Neural cell (in vitro differentiated cells): Measurements from ENCODE around the gene CFAP58. TPM values are rescaled to one million over a fixed set of nuclear protein-coding genes. Genes with fewer than 3 reads are reported as not detected.

Experiments used
- H2AFZ ChIP-seq: fragments of 200-600, 300-800 bp; sonication (generic), shearing (Covaris generic); 2 replicates; pipeline ENCODE4 v1.6.0; 2014; ENCODE audit warnings: low read depth, mild to moderate bottlenecking, antibody characterized with exemption, low read length, moderate library complexity
- H3F3A ChIP-seq: fragments of 200-600 bp; shearing (Covaris generic); 2 replicates; pipeline ENCODE4 v1.6.1; 2016; ENCODE audit warnings: mild to moderate bottlenecking, moderate library complexity, mixed read lengths, antibody characterized with exemption, low read length; ENCODE audit not compliant: insufficient read depth, poor library complexity, severe bottlenecking
- H3K27ac ChIP-seq: fragments of 200-600, 300-800 bp; sonication (generic), shearing (Covaris generic); 2 replicates; pipeline ENCODE4 v1.5.1; 2014; ENCODE audit warnings: mild to moderate bottlenecking, low read length, moderate library complexity
- H3K27me3 ChIP-seq: fragments of 300-800, 200-600 bp; sonication (generic), shearing (Covaris generic); 2 replicates; pipeline ENCODE4 v1.6.0; 2014; ENCODE audit warnings: mild to moderate bottlenecking, low read depth, low read length, moderate library complexity; ENCODE audit not compliant: insufficient read depth
- H3K36me3 ChIP-seq: fragments of 300-800, 200-600 bp; sonication (generic), shearing (Covaris generic); 2 replicates; pipeline ENCODE4 v1.5.1; 2014; ENCODE audit warnings: mild to moderate bottlenecking, antibody characterized with exemption, low read length, moderate library complexity; ENCODE audit not compliant: insufficient read depth
- H3K4me2 ChIP-seq: fragments of 300-800, 200-600 bp; sonication (generic), shearing (Covaris generic); 2 replicates; pipeline ENCODE4 v1.6.0; 2014; ENCODE audit warnings: mild to moderate bottlenecking, low read length
- H3K4me3 ChIP-seq: fragments of 300-800, 200-600 bp; sonication (generic), shearing (Covaris generic); 2 replicates; pipeline ENCODE4 v1.5.1; 2014; ENCODE audit warnings: mild to moderate bottlenecking, low read length, moderate library complexity
- H3K79me2 ChIP-seq: fragments of 200-600 bp; shearing (Covaris generic); replicated peaks from 2 replicates; pipeline ENCODE4 v1.6.0; 2014; ENCODE audit warnings: mild to moderate bottlenecking, low read length, moderate library complexity; ENCODE audit not compliant: insufficient read depth
- H3K9ac ChIP-seq: fragments of 300-800, 200-600 bp; sonication (generic), shearing (Covaris generic); 2 replicates; pipeline ENCODE4 v1.6.1; 2016; ENCODE audit warnings: mild to moderate bottlenecking, low read length, mixed read lengths
- H3K9me2 ChIP-seq: fragments of 200-600 bp; shearing (Covaris generic); 2 replicates; pipeline ENCODE4 v1.6.1; 2016; ENCODE audit warnings: mild to moderate bottlenecking, low read length, mixed read lengths; ENCODE audit not compliant: insufficient read depth
- H3K9me3 ChIP-seq: fragments of 200-600, 300-800 bp; sonication (generic), shearing (Covaris generic); 2 replicates; pipeline ENCODE4 v1.6.1; 2016; ENCODE audit warnings: mild to moderate bottlenecking, mixed run types, low read length, moderate library complexity, mixed read lengths
- H4K20me1 ChIP-seq: fragments of 200-600 bp; shearing (Covaris generic); 2 replicates; pipeline ENCODE4 v1.6.1; 2016; ENCODE audit warnings: mild to moderate bottlenecking, mixed run types; ENCODE audit not compliant: insufficient read depth
- EP300 ChIP-seq: fragments of 450-650 bp; conservative IDR thresholded peaks from 2 replicates; pipeline ENCODE4 v1.6.1; 2014; ENCODE audit warnings: antibody characterized with exemption, mild to moderate bottlenecking, moderate library complexity; ENCODE audit not compliant: poor library complexity, severe bottlenecking
- EZH2 ChIP-seq: fragments of 200-600, 300-800 bp; shearing (Covaris generic), sonication (generic); IDR thresholded peaks from 2 replicates; pipeline ENCODE4 v1.6.1; 2014; ENCODE audit warnings: antibody characterized with exemption, low read length, borderline replicate concordance, mild to moderate bottlenecking; ENCODE audit not compliant: insufficient read depth, poor library complexity, severe bottlenecking
- MXI1 ChIP-seq: fragments of 450-650 bp; conservative IDR thresholded peaks from 2 replicates; pipeline ENCODE4 v1.6.1; 2014; ENCODE audit warnings: antibody characterized with exemption, mild to moderate bottlenecking; ENCODE audit not compliant: poor library complexity, severe bottlenecking
- POLR2AphosphoS5 ChIP-seq: IDR thresholded peaks from 2 replicates; pipeline ENCODE4 v1.6.1; 2012
- RAD21 ChIP-seq: fragments of 450-650 bp; conservative IDR thresholded peaks from 2 replicates; pipeline ENCODE4 v1.6.1; 2014; ENCODE audit warnings: antibody characterized with exemption, mild to moderate bottlenecking, moderate library complexity
- SMC3 ChIP-seq: fragments of 450-650 bp; conservative IDR thresholded peaks from 2 replicates; pipeline ENCODE4 v1.6.1; 2014; ENCODE audit warnings: antibody characterized with exemption, mild to moderate bottlenecking, moderate library complexity; ENCODE audit not compliant: poor library complexity
- TAF1 ChIP-seq: IDR thresholded peaks from 2 replicates; pipeline ENCODE4 v1.6.1; 2012; ENCODE audit warnings: low read depth
- polyA plus RNA-seq: library from polyadenylated mRNA; depleted of rRNA; stranded (reverse); fragments of >200 nt; gene quantifications from 2 replicates; pipeline ENCODE4 v1.2.3, GENCODE V29; 2014
- TF ChIP-seq, protein P1 (sequence below): fragments of 450-650 bp; IDR thresholded peaks from 2 replicates; pipeline ENCODE4 v1.5.1; 2014; ENCODE audit warnings: antibody characterized with exemption, mild to moderate bottlenecking, moderate library complexity; ENCODE audit not compliant: poor library complexity, severe bottlenecking
- TF ChIP-seq, protein P2 (sequence below): IDR thresholded peaks from 2 replicates; pipeline ENCODE4 v1.6.1; 2012; ENCODE audit warnings: borderline replicate concordance

The CFAP58 gene
- polyA plus RNA-seq, 1 donor from 2014 or later: not detected

DNA sequence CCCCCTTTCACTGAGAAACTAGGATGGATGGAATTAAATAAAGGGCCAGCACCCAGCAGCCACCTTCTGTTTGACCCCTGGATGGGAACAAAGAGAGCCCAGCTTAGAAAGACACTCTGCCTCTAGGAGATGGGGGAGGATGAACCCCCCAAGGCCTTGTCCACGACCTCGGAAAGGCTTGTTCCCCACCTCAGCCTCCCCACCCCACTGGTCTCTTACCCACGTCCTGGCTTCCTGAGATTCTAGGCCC lies 25.1 kb upstream of the CFAP58 start:
- Histone ChIP-seq H3K9ac (peak overlapping the region; percentile 73), H3K9me2 (no peaks in the 10 kb centered on the region), H3K79me2 (peaks cover 19% of the 10 kb centered on the region), H2AFZ (peak overlapping the region; percentile 71), H3K27ac (peak overlapping the region; percentile 77), H3K27me3 (peaks cover 6% of the 10 kb centered on the region), H3F3A (no peaks in the 10 kb centered on the region), H4K20me1 (no peaks in the 10 kb centered on the region), H3K4me3 (peak overlapping the region; percentile 64), H3K36me3 (no peaks in the 10 kb centered on the region), H3K4me2 (peak overlapping the region; percentile 66), H3K9me3 (no peaks in the 10 kb centered on the region)
- TF ChIP-seq EP300: no peak
- no peak for TF ChIP-seq MXI1
- no peak for TF ChIP-seq POLR2AphosphoS5
- TF ChIP-seq, protein P1, sequence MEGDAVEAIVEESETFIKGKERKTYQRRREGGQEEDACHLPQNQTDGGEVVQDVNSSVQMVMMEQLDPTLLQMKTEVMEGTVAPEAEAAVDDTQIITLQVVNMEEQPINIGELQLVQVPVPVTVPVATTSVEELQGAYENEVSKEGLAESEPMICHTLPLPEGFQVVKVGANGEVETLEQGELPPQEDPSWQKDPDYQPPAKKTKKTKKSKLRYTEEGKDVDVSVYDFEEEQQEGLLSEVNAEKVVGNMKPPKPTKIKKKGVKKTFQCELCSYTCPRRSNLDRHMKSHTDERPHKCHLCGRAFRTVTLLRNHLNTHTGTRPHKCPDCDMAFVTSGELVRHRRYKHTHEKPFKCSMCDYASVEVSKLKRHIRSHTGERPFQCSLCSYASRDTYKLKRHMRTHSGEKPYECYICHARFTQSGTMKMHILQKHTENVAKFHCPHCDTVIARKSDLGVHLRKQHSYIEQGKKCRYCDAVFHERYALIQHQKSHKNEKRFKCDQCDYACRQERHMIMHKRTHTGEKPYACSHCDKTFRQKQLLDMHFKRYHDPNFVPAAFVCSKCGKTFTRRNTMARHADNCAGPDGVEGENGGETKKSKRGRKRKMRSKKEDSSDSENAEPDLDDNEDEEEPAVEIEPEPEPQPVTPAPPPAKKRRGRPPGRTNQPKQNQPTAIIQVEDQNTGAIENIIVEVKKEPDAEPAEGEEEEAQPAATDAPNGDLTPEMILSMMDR: no peak
- no peak for TF ChIP-seq TAF1
- no peak for TF ChIP-seq EZH2
- TF ChIP-seq, protein P2, sequence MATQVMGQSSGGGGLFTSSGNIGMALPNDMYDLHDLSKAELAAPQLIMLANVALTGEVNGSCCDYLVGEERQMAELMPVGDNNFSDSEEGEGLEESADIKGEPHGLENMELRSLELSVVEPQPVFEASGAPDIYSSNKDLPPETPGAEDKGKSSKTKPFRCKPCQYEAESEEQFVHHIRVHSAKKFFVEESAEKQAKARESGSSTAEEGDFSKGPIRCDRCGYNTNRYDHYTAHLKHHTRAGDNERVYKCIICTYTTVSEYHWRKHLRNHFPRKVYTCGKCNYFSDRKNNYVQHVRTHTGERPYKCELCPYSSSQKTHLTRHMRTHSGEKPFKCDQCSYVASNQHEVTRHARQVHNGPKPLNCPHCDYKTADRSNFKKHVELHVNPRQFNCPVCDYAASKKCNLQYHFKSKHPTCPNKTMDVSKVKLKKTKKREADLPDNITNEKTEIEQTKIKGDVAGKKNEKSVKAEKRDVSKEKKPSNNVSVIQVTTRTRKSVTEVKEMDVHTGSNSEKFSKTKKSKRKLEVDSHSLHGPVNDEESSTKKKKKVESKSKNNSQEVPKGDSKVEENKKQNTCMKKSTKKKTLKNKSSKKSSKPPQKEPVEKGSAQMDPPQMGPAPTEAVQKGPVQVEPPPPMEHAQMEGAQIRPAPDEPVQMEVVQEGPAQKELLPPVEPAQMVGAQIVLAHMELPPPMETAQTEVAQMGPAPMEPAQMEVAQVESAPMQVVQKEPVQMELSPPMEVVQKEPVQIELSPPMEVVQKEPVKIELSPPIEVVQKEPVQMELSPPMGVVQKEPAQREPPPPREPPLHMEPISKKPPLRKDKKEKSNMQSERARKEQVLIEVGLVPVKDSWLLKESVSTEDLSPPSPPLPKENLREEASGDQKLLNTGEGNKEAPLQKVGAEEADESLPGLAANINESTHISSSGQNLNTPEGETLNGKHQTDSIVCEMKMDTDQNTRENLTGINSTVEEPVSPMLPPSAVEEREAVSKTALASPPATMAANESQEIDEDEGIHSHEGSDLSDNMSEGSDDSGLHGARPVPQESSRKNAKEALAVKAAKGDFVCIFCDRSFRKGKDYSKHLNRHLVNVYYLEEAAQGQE: no peak
- no peak for TF ChIP-seq RAD21
- TF ChIP-seq SMC3: no peak

DNA sequence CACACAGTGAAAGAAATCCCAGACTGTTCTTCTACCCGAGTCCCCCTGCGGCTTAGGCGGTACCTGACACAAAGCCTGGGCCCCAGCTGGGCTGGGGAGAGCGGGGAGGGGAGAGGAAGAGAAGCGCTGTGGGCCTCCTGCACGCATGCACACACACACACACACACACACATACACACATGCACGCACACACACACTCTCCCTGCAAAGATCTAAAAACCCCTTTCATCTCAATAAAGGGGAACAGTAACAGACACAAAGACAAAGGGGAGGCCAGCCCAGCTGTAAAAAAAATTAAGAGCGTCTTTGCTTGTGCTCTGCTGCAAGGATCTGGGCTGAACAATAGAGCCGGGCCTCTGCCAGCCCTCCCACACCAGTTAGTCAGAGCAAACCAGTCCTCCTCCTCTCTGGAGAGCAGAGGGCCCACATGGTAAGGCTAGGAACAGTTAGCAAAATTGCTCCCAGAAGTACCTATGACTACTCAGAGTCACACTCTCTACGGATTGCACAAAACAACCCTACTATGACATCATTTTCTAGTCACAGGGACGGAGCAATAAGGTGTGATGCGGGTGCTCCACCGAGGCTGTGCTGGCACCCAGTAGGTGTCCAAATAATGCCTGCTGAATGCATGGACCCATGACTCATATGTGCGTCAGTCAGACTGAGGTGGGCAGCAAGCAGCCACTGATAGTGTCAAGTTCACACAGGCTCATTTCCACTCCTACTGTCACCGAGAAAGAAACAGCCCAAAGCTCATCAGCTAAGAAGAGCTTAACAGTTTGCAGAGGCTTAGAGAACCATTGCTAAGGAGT lies 24.5 kb upstream of the CFAP58 start:
- peak overlapping the region; percentile 66 for H3K4me2 ChIP-seq
- TF ChIP-seq SMC3: no peak
- TF ChIP-seq POLR2AphosphoS5: peak; percentile 60
- no peak for TF ChIP-seq EZH2
- peak; percentile 34 for TF ChIP-seq EP300
- TF ChIP-seq RAD21: no peak
- TF ChIP-seq, protein P2: no peak
- peak; percentile 66 for TF ChIP-seq TAF1
- TF ChIP-seq, protein P1: no peak
- no peak for TF ChIP-seq MXI1
- H3K9ac ChIP-seq: peak overlapping the region; percentile 73
- H3K27ac ChIP-seq: peak overlapping the region; percentile 77
- no peaks in the 10 kb centered on the region for H3K9me3 ChIP-seq
- peak overlapping the region; percentile 71 for H2AFZ ChIP-seq
- H3K27me3 ChIP-seq: peaks cover 8% of the 10 kb centered on the region
- H3F3A ChIP-seq: no peaks in the 10 kb centered on the region
- H3K9me2 ChIP-seq: no peaks in the 10 kb centered on the region
- no peaks in the 10 kb centered on the region for H3K36me3 ChIP-seq
- H3K4me3 ChIP-seq: peak overlapping the region; percentile 64
- H4K20me1 ChIP-seq: no peaks in the 10 kb centered on the region
- H3K79me2 ChIP-seq: peaks cover 19% of the 10 kb centered on the region
